ENCODE data around the gene AMBP.
A peak's percentile ranks its signal among the peaks of the same experiment; 100 is the strongest.

The AMBP gene

GRCh38 chr9:114075602-114076001 lies 2.5 kb downstream of the AMBP start (continued):
- TF ChIP-seq PRDM2 (tag by site-specific recombination; IDR thresholded peaks at IDR 0.05; ENCODE audit: borderline replicate concordance) (no peak), ZBTB1 (tag by site-specific recombination; IDR thresholded peaks at IDR 0.05) (no peak), ZSCAN18 (tag by site-specific recombination; IDR thresholded peaks at IDR 0.05) (no peak), ZNF530 (tag by site-specific recombination; IDR thresholded peaks at IDR 0.05; ENCODE audit: low read depth) (no peak), ZNF76 (tag by site-specific recombination; IDR thresholded peaks at IDR 0.05; ENCODE audit: borderline replicate concordance, low read depth) (no peak)

GRCh38 chr9:114072184-114073140 lies 5.6 kb downstream of the AMBP start:
- H3K27ac ChIP-seq (ENCODE audit: extremely low read depth, low read depth, low read length) = no peak overlapping the region
- H3K36me3 ChIP-seq (ENCODE audit: control insufficient read depth in 2 of 2, insufficient read depth in 1 of 2, low read length in 2 of 2) = no peaks in the 10 kb centered on the region
- H3K4me3 ChIP-seq (ENCODE audit: low read depth, low read length) = no peak overlapping the region
- ChIA-PET POLR2A (no interaction called here), CTCF (interaction anchor here (0.6 to 3.4 kb wide), 5 partner anchors 10 to 616 kb away, joined by 3 to 23 read pairs (median 3); no protein-coding TSS in a partner anchor)
- H3K9me3 ChIP-seq (ENCODE audit: control insufficient read depth, insufficient read depth, low read depth, low read length) = no peaks in the 10 kb centered on the region
- no peaks in the 10 kb centered on the region for H3K4me1 ChIP-seq (ENCODE audit: control insufficient read depth, insufficient read depth, low read length)
- peak; percentile 27; the same call in 1 of the 2 replicates for TF ChIP-seq ZIC2 (tag by site-specific recombination; IDR thresholded peaks at IDR 0.05)
- TF ChIP-seq, protein P1, sequence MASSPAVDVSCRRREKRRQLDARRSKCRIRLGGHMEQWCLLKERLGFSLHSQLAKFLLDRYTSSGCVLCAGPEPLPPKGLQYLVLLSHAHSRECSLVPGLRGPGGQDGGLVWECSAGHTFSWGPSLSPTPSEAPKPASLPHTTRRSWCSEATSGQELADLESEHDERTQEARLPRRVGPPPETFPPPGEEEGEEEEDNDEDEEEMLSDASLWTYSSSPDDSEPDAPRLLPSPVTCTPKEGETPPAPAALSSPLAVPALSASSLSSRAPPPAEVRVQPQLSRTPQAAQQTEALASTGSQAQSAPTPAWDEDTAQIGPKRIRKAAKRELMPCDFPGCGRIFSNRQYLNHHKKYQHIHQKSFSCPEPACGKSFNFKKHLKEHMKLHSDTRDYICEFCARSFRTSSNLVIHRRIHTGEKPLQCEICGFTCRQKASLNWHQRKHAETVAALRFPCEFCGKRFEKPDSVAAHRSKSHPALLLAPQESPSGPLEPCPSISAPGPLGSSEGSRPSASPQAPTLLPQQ (tag by site-specific recombination; IDR thresholded peaks at IDR 0.05) = no peak

GRCh38 chr9:114071197-114071795 lies 6.8 kb downstream of the AMBP start:
- no peak overlapping the region for H3K27ac ChIP-seq (ENCODE audit: extremely low read depth, low read depth, low read length)
- TF ChIP-seq ZNF548 (tag by site-specific recombination; IDR thresholded peaks at IDR 0.05) (no peak), ZFP41 (tag by site-specific recombination; IDR thresholded peaks at IDR 0.05; ENCODE audit: borderline replicate concordance) (no peak), ZNF529 (tag by site-specific recombination; IDR thresholded peaks at IDR 0.05; ENCODE audit: insufficient replicate concordance) (no peak), ZNF404 (tag by site-specific recombination; IDR thresholded peaks at IDR 0.05) (no peak), ZNF555 (tag by site-specific recombination; conservative IDR thresholded peaks at IDR 0.05) (no peak), ZNF354C (tag by site-specific recombination; IDR thresholded peaks at IDR 0.05; ENCODE audit: borderline replicate concordance, low read depth) (no peak)
- POLR2A ChIA-PET = no interaction called here
- no peaks in the 10 kb centered on the region for H3K4me1 ChIP-seq (ENCODE audit: control insufficient read depth, insufficient read depth, low read length)
- no peaks in the 10 kb centered on the region for H3K9me3 ChIP-seq (ENCODE audit: control insufficient read depth, insufficient read depth, low read depth, low read length)
- CTCF ChIA-PET = interaction anchor here (2.2 to 3.4 kb wide), 2 partner anchors 11 to 220 kb away, joined by 7 to 23 read pairs; no protein-coding TSS in a partner anchor
- no peaks in the 10 kb centered on the region for H3K36me3 ChIP-seq (ENCODE audit: control insufficient read depth in 2 of 2, insufficient read depth in 1 of 2, low read length in 2 of 2)
- H3K4me3 ChIP-seq (ENCODE audit: low read depth, low read length) = no peak overlapping the region
